ENCODE measurements around the gene FGD3.
"Not testable (repeated sequence)": the region's sequence is repeated elsewhere in the genome, so short reads cannot be mapped to it uniquely, and the experiment has no call there.

Gene FGD3, protein sequence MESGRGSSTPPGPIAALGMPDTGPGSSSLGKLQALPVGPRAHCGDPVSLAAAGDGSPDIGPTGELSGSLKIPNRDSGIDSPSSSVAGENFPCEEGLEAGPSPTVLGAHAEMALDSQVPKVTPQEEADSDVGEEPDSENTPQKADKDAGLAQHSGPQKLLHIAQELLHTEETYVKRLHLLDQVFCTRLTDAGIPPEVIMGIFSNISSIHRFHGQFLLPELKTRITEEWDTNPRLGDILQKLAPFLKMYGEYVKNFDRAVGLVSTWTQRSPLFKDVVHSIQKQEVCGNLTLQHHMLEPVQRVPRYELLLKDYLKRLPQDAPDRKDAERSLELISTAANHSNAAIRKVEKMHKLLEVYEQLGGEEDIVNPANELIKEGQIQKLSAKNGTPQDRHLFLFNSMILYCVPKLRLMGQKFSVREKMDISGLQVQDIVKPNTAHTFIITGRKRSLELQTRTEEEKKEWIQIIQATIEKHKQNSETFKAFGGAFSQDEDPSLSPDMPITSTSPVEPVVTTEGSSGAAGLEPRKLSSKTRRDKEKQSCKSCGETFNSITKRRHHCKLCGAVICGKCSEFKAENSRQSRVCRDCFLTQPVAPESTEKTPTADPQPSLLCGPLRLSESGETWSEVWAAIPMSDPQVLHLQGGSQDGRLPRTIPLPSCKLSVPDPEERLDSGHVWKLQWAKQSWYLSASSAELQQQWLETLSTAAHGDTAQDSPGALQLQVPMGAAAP
- long read RNA-seq, donor 1, partial matches to known transcripts, result 0 of 3 reads
- long read RNA-seq, donor 1, other reads (novel, unspliced or antisense), result 0 of 3 reads
- long read RNA-seq, donor 2, result 0 reads
- long read RNA-seq, donor 3, result 0 reads
- long read RNA-seq, donor 4, result 0 reads
- long read RNA-seq, donor 5, result 0 reads
- long read RNA-seq, donor 6, result 0 reads
- long read RNA-seq, donor 7, partial matches to known transcripts, result 0 of 1 reads
- long read RNA-seq, donor 7, other reads (novel, unspliced or antisense), result 0 of 1 reads
- long read RNA-seq, donor 8, partial matches to known transcripts, result 0 of 1 reads
- long read RNA-seq, donor 8, other reads (novel, unspliced or antisense), result 0 of 1 reads

DNA sequence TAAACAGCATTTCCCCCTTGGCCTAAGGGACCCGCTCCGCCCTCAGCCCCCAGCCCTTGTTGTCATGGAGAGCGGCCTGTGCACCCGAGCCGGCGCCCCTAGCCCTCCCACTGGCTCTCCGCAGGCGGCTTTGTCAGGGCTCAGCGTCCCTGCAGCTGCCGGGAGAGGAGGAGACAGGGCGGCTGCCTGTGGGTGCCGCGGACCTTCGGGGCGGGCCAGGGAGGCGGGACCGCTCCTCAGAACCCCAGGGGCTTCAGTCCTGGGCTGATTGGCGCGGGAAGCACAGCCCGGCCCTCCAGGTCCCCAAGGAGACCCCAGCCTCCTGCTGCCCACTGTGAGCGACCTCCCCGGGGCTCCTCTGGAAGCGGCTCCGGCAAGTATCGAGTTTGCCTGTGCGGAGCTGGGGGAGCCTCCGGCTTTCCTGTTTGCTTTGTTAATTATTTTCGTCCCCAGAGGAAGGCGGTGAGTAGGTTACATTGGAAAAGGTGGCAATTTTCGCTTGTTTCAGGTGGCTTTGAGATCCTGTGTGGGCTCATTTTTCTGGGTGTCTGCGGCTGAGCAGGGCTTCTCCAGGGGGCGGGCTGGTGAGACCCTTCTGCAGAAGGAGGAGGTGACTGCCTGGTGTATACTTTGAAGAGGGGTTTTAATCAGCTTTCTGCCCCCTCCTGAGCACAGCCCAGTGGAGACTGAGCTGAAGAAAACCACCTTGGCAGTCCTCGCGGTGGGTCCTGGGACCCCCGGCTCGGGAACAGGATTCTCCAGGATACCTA, at the start of gene FGD3:
Gene FGD3 (plus strand): TSS at position 256 of the 770 bp plus-strand sequence. CDS start 28,734 bp downstream, outside the sequence.
- DNase-seq, result peak; percentile 82

DNA sequence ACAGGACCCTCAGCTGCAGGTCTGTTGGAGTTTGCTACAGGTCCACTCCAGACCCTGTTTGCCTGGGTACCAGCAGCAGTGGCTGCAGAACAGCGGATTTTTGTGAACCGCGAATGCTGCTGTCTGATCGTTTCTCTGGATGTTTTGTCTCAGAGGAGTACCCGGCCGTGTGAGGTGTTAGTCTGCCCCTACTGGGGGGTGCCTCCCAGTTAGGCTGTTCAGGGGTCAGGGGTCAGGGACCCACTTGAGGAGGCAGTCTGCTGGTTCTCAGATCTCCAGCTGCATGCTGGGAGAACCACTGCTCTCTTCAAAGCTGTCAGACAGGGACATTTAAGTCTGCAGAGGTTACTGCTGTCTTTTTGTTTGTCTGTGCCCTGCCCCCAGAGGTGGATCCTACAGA, 42.2 kb upstream of the FGD3 start:
- not testable (repeated sequence) for DNase-seq

DNA sequence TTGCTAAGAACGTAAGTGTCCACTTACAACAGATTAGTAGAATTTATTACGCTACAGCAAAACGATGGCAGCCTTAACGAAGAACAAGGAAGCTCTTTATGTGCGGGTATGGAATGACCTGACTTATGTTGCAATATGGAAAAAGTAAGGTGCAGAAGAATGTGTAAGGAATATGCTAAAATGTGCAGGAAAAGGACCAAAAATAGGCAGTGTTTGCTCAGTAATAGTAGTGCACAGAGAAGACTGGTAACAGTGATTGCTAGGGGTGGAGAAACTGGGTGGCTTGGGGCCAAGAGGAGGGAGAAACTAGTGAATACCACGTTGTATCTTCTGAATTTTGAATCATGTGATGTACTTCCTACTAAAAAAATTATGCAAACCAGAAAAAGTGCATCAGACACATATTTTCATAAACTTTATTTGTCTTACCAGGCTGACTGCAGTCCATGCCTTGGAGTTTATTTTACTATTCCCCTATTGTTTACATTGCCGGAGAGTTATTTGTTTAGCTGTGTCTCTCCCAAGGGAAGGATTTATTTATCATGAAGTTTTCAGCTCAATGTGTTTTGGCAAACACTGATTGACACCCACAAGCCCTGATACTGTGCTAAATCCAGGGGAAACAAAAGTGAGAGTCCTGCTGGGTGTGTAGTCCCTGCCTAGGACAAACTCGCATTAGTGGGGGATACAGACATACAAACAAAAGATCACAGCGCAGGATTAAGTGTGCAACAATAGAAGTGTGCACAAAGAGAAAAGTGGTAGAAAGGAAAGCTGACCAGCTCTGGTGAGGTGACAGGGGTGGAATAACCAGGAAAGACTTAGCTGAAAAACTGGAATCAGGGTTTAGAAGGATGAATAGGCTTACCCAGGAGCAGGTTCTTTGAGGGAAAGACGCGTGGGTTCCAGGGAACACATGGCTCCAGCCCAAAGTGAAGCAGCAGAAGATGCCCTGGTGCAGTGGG, 35.5 kb upstream of the FGD3 start:
- DNase-seq, result no peak

DNA sequence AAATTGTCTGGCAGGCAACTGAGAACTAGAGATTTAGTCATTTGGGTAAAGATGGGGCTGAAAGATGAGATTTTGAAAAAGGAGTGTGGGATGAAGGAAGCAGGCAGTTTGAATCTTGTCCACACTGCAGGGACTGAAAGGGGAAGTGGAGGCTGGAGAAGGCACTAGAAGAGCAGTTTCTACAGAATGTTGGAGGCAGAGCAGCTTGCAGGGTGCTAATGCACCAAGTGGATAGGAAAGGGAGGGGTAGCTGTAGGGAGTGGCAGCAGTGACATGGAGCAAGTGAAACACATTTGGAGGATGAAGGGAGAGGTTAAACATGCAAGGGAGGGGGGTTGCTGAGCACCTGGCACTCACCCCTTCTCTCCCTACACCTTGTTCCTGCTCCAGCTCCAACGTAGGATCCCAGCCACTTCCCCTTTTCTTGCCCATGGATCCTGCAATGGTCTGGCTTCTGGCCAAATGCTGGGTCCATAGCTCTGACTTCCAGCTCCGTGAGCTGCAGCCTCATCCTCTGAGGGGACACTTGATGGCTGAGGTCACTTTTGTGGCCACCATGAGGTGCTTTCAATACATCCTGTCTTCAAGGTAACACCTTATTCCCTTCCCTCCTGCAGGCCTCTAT, 30.0 kb upstream of the FGD3 start:
- DNase-seq, result no peak

DNA sequence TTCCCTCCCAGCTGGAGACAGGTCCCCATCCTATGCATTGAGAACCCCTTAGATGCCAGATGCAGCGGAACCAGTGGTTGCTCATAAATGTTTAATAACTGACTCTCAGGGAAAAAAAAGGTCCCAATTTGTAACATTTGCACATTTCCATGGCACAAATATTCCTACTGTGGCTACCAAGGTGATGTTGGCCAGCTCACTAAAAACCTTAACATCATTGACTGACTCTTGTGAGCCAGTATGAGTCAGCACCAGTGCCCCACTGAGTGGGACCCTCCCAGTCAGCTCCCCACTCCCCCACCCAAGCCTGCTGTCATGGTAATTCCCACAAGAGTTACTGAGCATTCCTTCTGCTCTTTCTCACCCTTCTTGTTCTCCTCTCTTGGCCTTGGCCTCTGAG, 26.9 kb upstream of the FGD3 start:
- no peak for DNase-seq

DNA sequence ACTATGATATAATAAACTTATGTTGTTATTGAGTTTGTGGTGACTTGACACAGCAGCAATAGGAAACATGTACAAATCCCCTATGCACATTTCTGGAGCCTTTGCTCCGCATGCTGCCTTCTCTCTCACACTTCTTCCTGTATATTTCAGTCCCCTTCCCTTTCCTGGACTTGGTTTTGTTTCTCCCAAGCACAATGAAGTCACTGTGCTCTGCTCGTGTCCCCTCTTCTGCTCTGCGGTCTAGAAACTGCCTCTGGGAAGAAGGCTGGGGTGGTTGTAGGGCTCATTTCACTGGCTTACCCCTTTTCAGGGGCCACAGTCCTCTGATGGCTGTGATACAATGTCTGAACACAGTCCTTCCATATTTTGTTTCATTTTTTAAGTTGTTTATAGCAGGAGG, 15.7 kb upstream of the FGD3 start:
- no peak for DNase-seq

DNA sequence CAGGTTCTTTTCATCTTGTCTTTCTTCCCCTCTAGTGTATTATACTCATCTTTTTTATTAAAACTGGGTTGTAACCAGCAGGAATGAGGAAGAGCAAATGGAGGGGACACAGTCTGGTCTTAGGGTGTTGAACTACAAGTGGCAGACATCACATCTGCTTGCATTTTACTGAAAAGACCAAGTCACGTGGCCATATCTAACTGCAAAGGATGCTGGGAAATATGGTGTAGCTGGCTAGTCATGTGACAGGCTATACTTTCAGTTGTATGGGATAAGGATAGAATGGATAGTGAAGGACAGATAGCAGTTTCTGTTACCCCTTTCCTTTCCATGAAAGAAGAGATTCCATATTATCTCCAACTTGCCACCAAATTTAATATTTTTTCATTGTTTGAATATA, 13.0 kb upstream of the FGD3 start:
- DNase-seq, result no peak

DNA sequence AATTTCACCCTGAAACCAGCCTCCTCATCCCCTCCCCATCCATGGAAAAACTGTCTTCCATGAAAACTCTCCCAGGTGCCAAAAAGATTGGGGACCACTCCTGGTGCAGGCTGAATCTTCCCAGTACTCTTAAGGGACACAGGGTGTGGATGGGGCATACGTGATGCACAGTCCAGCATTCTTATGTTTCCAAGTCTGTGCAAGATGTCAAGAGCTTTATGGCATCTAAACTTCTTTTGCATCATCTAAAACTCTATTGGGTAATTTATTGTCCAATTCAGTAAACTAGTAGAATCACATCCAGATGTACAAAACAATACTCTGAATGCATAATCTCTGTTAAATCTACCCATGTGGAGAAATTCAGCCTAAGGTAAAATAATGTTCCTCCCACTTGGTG, 9.3 kb upstream of the FGD3 start:
- DNase-seq, result no peak

DNA sequence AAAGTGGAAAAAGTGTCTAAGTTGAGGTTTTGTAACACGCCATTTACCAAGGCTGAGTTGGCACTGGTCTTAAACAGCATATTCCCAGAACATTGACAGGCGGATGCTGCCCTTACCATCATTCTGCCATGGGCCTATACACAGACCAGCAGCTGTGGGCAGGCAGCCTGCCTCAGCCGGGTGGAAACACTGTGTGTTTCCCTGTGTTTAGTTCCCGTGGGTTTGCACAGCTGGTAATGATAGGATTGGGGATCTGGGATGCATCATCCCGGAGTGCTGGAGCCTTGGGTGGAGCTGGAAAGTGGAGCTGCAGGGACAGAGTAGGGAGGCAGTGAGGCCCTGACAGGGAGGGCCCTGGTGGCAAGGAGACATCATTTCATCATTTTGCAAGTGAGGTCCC, 5.5 kb upstream of the FGD3 start:
- DNase-seq, result no peak

DNA sequence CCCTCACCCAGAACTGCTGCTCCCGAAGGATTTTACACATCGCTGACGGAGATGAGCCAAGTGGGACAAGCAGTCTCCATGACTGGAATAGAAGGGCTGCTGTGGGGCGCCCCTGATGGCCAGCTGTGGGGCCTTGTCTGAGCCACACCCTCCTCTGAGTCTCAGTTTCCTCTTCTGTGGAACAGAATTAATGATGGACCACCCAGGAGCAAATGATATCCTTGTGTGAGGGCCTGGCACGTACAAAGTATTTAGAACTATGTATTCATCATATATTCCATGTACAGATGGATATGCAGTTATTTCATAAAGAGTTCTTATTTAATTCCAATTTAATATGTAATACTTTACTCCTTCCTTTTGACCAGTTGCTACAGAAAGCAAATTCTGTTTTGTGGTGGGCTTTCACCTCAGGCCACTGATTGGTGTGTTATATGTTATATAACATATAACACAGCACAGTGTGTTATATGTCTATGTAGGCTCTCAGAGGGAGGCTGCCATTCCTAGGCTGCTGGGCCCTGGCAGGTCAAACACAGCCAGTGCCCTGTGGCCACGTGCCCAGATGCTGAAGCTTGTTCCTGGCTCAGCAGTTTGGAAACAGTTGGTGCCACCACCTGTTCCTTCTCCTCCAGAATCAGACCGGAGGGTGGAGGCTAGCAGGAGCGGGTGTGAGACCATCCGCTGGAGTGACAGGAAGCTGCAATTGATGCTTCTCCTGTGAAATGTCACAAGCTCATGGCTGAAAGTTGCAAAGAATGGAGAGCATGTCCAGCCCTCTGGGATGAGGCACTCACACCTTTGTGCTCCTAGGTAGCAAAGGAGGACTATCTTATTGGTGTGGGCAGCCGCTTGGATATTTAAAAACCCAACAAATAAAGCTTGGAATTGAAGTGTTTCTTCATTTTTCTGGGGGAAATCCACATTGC, 4.4 kb upstream of the FGD3 start:
- no peak for DNase-seq

DNA sequence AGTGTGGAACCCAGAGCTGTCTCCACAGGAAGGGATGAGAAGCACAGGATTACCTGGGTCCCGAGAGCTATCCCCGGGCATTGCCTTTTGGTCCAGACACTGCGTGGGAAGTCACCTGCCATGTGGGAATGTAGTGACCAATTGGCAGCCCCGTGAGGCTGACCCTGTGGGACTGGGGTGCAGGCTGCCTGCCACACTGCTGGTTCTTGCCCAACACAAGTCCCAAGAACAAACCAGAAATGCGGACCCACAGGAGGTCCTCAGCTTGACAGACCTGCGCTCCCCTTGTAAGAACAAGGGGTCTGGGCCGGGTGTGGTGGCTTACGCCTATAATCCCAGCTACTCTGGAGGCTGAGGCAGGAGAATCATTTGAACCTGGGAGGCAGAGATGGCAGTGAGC, 2.4 kb upstream of the FGD3 start:
- DNase-seq, result no peak

DNA sequence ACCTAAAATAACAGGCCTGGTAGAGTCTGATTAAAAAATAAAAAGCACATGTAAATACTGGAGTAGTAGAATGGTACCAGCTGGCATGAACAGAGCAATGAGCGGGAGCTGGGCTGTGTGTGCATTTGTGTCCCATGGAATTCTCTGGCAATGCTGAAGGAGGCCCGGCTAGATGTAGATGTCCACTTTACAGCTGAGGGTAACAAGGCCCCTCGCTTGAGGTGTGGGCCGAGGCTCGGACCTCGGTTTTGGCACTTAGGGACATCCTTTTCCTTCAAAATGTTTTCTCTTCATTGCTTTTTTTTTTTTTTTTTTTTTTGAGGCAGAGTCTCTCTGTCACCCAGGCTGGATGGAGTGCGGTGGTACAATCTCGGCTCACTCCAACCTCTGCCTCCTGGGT, 1.5 kb upstream of the FGD3 start:
- no peak for DNase-seq

DNA sequence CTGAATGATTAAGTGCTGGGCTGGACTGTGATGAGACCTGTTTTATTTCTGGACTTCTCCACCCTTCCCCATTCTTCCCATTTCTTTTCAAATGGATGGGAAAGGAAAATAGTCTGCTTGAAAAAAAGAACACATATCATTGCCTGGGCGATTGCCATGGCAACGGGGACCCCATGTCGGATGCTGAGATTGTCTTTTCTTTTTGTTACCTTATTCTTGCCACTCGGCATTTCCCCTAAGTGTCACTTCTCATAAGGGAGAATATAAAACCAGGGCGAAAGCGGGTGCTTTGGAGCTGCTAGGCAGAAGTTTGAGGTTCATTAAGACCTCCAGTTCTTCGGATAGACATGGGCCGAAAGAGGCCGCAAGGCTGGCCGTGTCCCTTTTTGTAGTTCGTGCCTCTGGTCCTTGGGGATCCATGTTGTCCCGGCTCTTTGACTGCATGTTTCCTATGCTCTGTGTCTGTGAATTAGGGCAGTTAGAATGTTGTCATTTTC, 763 bp downstream of the FGD3 start:
- DNase-seq, result no peak

DNA sequence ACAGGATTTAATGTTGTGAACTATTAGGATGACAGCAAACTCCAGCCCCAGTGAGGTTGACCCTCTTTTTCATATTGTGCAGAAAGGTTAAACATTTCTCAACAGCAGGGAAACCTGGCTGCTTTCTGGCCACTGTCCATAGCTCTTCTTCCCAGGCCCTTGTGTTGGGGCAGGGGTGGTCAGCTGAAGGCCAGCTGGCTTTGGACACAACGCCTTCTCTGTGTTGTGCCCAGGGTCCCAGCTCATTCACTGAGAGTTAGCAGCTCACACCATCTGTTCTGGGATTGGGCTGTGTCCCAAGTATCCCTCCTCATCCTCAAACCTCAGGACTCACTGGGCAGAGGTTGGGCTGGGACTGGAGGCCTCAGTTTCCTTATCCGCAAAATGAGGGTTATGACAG, 1.3 kb downstream of the FGD3 start:
- DNase-seq, result no peak

DNA sequence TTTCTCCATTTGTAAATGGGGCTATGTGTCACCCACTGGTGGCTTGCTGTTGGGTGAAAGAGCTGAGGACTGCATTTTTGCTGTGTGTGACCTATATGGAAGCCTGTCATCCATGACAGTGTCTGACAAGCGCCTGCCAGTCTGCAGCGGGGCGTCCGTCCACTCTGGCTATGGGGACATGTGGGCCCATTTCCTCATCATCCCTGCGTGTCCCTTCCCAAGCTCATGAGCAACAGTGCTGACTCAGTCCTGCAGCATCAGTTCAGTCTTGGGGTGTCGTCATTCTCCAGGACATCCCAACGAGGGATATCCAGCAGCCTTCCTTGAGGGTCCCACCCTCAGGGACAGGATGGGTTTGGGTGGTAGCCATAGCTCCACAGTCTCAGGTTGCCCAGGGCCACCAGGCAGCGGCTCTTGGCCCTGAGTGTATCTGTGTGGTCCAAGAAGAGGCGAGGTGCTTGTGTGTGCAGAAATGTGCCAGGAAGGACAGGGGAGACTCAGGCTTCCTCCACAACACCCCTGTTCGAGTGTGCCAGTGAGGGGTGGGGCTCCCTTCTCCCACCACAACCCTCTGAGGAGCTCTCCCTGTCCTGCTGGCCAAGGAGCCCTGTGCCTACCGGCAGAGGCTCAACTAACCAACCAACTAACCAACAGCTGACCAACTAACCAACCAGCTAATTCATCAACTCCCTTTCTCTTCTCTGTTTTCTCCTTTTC, 2.1 kb downstream of the FGD3 start:
- DNase-seq, result no peak

DNA sequence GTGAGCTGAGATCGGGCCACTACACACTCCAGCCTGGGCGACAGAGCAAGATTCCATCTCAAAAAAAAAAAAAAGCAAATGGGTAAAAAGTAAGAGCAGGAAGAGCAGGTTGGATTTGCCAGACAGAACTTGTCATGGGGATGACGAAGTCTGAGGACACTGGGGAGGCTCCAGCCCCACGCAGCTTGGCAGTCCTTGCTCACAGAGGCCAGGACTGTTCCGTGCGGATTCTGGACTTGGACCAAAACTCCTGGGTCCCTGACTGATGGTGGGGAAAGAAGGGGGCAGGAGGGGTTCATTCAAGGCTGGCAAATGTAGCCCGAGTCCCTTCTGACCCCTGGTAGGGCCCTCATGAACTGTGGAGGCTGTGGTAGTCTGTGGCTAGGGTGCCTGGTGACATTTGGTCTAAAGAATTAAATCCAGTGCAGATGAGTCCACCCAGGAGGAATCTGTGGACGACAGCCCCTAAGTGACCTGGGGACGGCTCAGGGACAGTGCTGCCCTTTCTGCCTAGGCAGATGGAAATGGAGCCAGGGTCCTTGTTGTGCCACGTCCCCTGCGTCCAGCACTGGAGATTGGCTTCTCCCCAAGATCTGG, 3.1 kb downstream of the FGD3 start:
- DNase-seq, result no peak

DNA sequence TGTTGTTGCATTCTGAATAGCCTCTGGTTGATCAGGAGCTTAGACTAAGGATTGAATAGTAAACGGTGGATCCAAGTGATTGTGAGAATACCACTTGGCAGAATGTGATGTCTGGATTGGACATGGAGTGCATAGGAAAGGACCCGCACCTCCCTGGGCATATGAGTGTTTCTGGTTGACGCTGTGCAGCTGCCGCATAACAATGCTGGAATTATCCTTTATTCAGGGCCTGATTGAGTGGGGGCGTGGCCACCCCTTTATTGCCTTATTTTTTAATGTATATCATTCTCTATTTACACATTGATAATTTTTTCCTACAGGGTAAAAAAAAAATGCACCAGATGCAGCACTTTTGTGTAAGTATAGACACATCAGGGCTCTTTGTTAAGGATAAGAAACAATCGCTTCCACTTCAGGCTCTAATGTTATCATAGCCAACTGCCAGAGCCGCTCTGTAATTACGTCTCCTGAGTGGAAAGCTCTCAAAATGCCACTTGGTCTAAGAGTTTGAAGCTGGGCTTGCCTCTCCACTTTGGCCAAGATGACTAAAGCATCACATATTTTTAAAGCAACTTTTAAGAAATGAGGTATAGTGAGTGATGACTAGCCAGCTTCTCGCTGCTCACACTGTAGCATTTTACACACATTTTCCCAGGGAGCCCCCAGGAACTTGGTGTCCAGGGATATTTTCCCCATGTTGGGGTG, 5.7 kb downstream of the FGD3 start:
- no peak for DNase-seq
